CD1c-positive myeloid dendritic cell (primary cell): ENCODE results near the gene CHI3L1.

Experiments
- DNase-seq: peaks from one replicate; pipeline ENCODE4 v3.0.0-alpha.2; 2016; ENCODE audit errors: extremely low spot score

Gene CHI3L1

GRCh38 chr1:203151362-203152157 is 34.9 kb downstream of the CHI3L1 start:
- no peak for DNase-seq

GRCh38 chr1:203150511-203151297 is 35.8 kb downstream of the CHI3L1 start:
- no peak for DNase-seq

GRCh38 chr1:203149188-203149840 is 37.2 kb downstream of the CHI3L1 start:
- DNase-seq, result no peak

- no peak for DNase-seq
Measured at GRCh38 chr1:203148579-203148978, 37.9 kb downstream of the CHI3L1 start.

GRCh38 chr1:203148127-203148526 is 38.4 kb downstream of the CHI3L1 start:
- DNase-seq, result no peak

GRCh38 chr1:203147376-203147775 is 39.1 kb downstream of the CHI3L1 start:
- DNase-seq, result no peak

- no peak for DNase-seq
Measured at GRCh38 chr1:203146537-203146936, 40.0 kb downstream of the CHI3L1 start.

GRCh38 chr1:203146042-203146369 is 40.5 kb downstream of the CHI3L1 start:
- DNase-seq, result no peak

- no peak for DNase-seq
Measured at GRCh38 chr1:203145321-203146041, 41.0 kb downstream of the CHI3L1 start.

GRCh38 chr1:203144661-203145060 is 41.8 kb downstream of the CHI3L1 start:
- DNase-seq, result no peak

- DNase-seq, result no peak
Measured at GRCh38 chr1:203143641-203144040, 42.9 kb downstream of the CHI3L1 start.

GRCh38 chr1:203142684-203143408 is 43.7 kb downstream of the CHI3L1 start:
- no peak for DNase-seq

GRCh38 chr1:203142124-203142523 is 44.4 kb downstream of the CHI3L1 start:
- no peak for DNase-seq

- peak; percentile 81 for DNase-seq
Measured at GRCh38 chr1:203140743-203141520, 45.6 kb downstream of the CHI3L1 start.

- no peak for DNase-seq
Measured at GRCh38 chr1:203139976-203140475, 46.5 kb downstream of the CHI3L1 start.

GRCh38 chr1:203138066-203138465 is 48.4 kb downstream of the CHI3L1 start:
- DNase-seq, result no peak

- DNase-seq, result no peak
Measured at GRCh38 chr1:203137324-203137723, 49.2 kb downstream of the CHI3L1 start.

- no peak for DNase-seq
Measured at GRCh38 chr1:203136409-203137042, 50.0 kb downstream of the CHI3L1 start.

- peak; percentile 50 for DNase-seq
Measured at GRCh38 chr1:203135636-203136305, 50.7 kb downstream of the CHI3L1 start.
